GM23248 (cell line): ENCODE measurements around the gene PRKX. TPM values are rescaled to one million over a fixed set of nuclear protein-coding genes. Genes with fewer than 3 reads are reported as not detected.

Source experiments
- DNase-seq: peaks from one replicate; pipeline ENCODE4 v3.0.0-alpha.2; 2015
- H2AFZ ChIP-seq: fragments of 200-600 bp; sonication (generic); 2 replicates; pipeline ENCODE4 v1.6.1; 2016; ENCODE audit warnings: antibody characterized with exemption
- H3F3A ChIP-seq: fragments of 200-600 bp; sonication (generic); 2 replicates; pipeline ENCODE4 v1.6.1; 2016; ENCODE audit warnings: mild to moderate bottlenecking, antibody characterized with exemption, mixed run types; ENCODE audit not compliant: insufficient read depth
- H3K27ac ChIP-seq: fragments of 200-600 bp; sonication (generic); 2 replicates; pipeline ENCODE4 v1.5.1; 2016; ENCODE audit warnings: mild to moderate bottlenecking
- H3K27me3 ChIP-seq: fragments of 200-600 bp; sonication (generic); replicated peaks from 2 replicates; pipeline ENCODE4 v1.6.1; 2016; ENCODE audit warnings: mild to moderate bottlenecking; ENCODE audit not compliant: insufficient read depth
- H3K36me3 ChIP-seq: fragments of 200-600 bp; sonication (generic); 2 replicates; pipeline ENCODE4 v1.6.1; 2016; ENCODE audit warnings: low read depth, mild to moderate bottlenecking
- H3K4me1 ChIP-seq: fragments of 200-600 bp; sonication (generic); 2 replicates; pipeline ENCODE4 v1.6.1; 2016; ENCODE audit warnings: mild to moderate bottlenecking; ENCODE audit not compliant: insufficient read depth
- H3K4me2 ChIP-seq: fragments of 200-600 bp; sonication (generic); one replicate; pipeline ENCODE4 v1.6.1; 2016; ENCODE audit warnings: mild to moderate bottlenecking; ENCODE audit not compliant: unreplicated experiment
- H3K4me3 ChIP-seq: fragments of 200-600 bp; sonication (generic); 2 replicates; pipeline ENCODE4 v1.5.1; 2016; ENCODE audit warnings: mild to moderate bottlenecking
- H3K79me2 ChIP-seq: fragments of 200-600 bp; sonication (generic); 2 replicates; pipeline ENCODE4 v1.6.1; 2016; ENCODE audit warnings: mild to moderate bottlenecking; ENCODE audit not compliant: insufficient read depth
- H3K9ac ChIP-seq: fragments of 200-600 bp; sonication (generic); 2 replicates; pipeline ENCODE4 v1.6.1; 2016; ENCODE audit warnings: mild to moderate bottlenecking
- H3K9me2 ChIP-seq: fragments of 200-600 bp; sonication (generic); 2 replicates; pipeline ENCODE4 v1.6.1; 2016; ENCODE audit warnings: mixed run types, mild to moderate bottlenecking, moderate library complexity; ENCODE audit not compliant: insufficient read depth
- H3K9me3 ChIP-seq: fragments of 200-600 bp; sonication (generic); one replicate; pipeline ENCODE4 v1.6.1; 2017; ENCODE audit warnings: low read depth
- H4K20me1 ChIP-seq: fragments of 200-600 bp; sonication (generic); 2 replicates; pipeline ENCODE4 v1.6.0; 2016; ENCODE audit not compliant: insufficient read depth
- EZH2 ChIP-seq: fragments of 200-600 bp; sonication (generic); IDR thresholded peaks from 2 replicates; pipeline ENCODE4 v1.6.1; 2018; ENCODE audit warnings: antibody characterized with exemption, mild to moderate bottlenecking; ENCODE audit not compliant: insufficient read depth, poor library complexity, severe bottlenecking
- EZH2phosphoT487 ChIP-seq: fragments of 200-600 bp; sonication (generic); IDR thresholded peaks from 2 replicates; pipeline ENCODE4 v1.6.1; 2018; ENCODE audit warnings: antibody characterized with exemption, moderate library complexity, mild to moderate bottlenecking, low read depth; ENCODE audit not compliant: insufficient read depth
- WGBS, 2 experiments: methylation state at CpG; one replicate each; pipeline ENCODE4 v1.1.6; 2015 to 2017; ENCODE audit warnings: low lambda C conversion rate in 2 of 2, low coverage in 1 of 2; ENCODE audit errors: missing lambda C conversion rate in 2 of 2; 5-methylcytosine and 5-hydroxymethylcytosine counted together
- in situ Hi-C: fragments of 300-500 bp; cut with MboI; formaldehyde crosslinking; loops from 2 replicates; pipeline ENCODE4 v1.15.0; 2020
- polyA plus RNA-seq: library from polyadenylated mRNA; unstranded; fragments of >200 nt; fragmentation: Nextera tagmentation; extraction: Ambion mirVana; gene quantifications from 2 replicates; pipeline ENCODE4 v1.2.1, GENCODE V29; 2016
- total RNA-seq: library from RNA; depleted of rRNA; stranded (reverse); fragments of >200 nt; shearing (Covaris generic); gene quantifications from 2 replicates; pipeline ENCODE4 v1.2.3, GENCODE V29; 2014

Gene PRKX
- total and polyA plus RNA-seq, 2 experiments from 2014 or later = 1.2 to 10.6 TPM

- Histone ChIP-seq H3F3A (no peaks in the 10 kb centered on the region), H3K4me2 (peak overlapping the region; percentile 61), H4K20me1 (no peaks in the 10 kb centered on the region), H3K9ac (no peak overlapping the region), H3K27me3 (no peaks in the 10 kb centered on the region), H2AFZ (peak overlapping the region; percentile 33; the same call in 1 of the 2 replicates), H3K27ac (no peak overlapping the region), H3K36me3 (no peaks in the 10 kb centered on the region), H3K9me2 (no peaks in the 10 kb centered on the region), H3K79me2 (no peaks in the 10 kb centered on the region), H3K4me1 (0 out of 2 replicates have a peak, but pooled peaks cover 4% of the 10 kb centered on the region), H3K9me3 (no peaks in the 10 kb centered on the region), H3K4me3 (peak overlapping the region; percentile 9; the same call in 1 of the 2 replicates)
- in situ Hi-C loops = no loop called here
- no peak for TF ChIP-seq EZH2
- no peak for TF ChIP-seq EZH2phosphoT487
- WGBS, 2 experiments = 6 to 8% methylated on average over 7 of the region's 7 CpGs
- peak; percentile 61 for DNase-seq
These were observed 113.5 kb downstream of the PRKX start for GRCh38 chrX:3599802-3600430.

- Histone ChIP-seq H3K36me3 (no peaks in the 10 kb centered on the region), H3K9me2 (no peaks in the 10 kb centered on the region), H3K79me2 (no peaks in the 10 kb centered on the region), H3K9me3 (no peaks in the 10 kb centered on the region), H3K27me3 (no peaks in the 10 kb centered on the region), H2AFZ (no peak overlapping the region), H3K4me3 (no peak overlapping the region), H4K20me1 (no peaks in the 10 kb centered on the region), H3K4me2 (no peak overlapping the region), H3K27ac (no peak overlapping the region), H3K9ac (no peak overlapping the region), H3F3A (no peaks in the 10 kb centered on the region), H3K4me1 (0 out of 2 replicates have a peak, but pooled peaks cover 4% of the 10 kb centered on the region)
- DNase-seq = no peak
- TF ChIP-seq EZH2phosphoT487 (no peak), EZH2 (no peak)
- WGBS, 2 experiments = 34 to 37% methylated on average over 5 to 6 of the region's 6 CpGs
- in situ Hi-C loops = no loop called here
These were observed 114.7 kb downstream of the PRKX start for GRCh38 chrX:3598709-3599108.

- no peak overlapping the region for H3K4me3 ChIP-seq
- H3K9ac ChIP-seq = no peak overlapping the region
- H3K4me1 ChIP-seq = 0 out of 2 replicates have a peak, but pooled peaks cover 4% of the 10 kb centered on the region
- no peaks in the 10 kb centered on the region for H3K27me3 ChIP-seq
- H4K20me1 ChIP-seq = no peaks in the 10 kb centered on the region
- no peak overlapping the region for H2AFZ ChIP-seq
- H3F3A ChIP-seq = no peaks in the 10 kb centered on the region
- in situ Hi-C loops = no loop called here
- H3K79me2 ChIP-seq = no peaks in the 10 kb centered on the region
- TF ChIP-seq EZH2phosphoT487 = no peak
- no peak for TF ChIP-seq EZH2
- WGBS, 2 experiments = 90% methylated on average over 3 of the region's 3 CpGs
- H3K36me3 ChIP-seq = no peaks in the 10 kb centered on the region
- no peaks in the 10 kb centered on the region for H3K9me2 ChIP-seq
- H3K27ac ChIP-seq = no peak overlapping the region
- no peak overlapping the region for H3K4me2 ChIP-seq
- no peak for DNase-seq
- H3K9me3 ChIP-seq = no peaks in the 10 kb centered on the region
These were observed 115.3 kb downstream of the PRKX start for GRCh38 chrX:3598046-3598605.

- Histone ChIP-seq H3K9ac (no peak overlapping the region), H3K9me2 (no peaks in the 10 kb centered on the region), H3K27ac (no peak overlapping the region), H2AFZ (no peak overlapping the region), H4K20me1 (no peaks in the 10 kb centered on the region), H3K27me3 (no peaks in the 10 kb centered on the region), H3K4me1 (no peaks in the 10 kb centered on the region), H3K9me3 (no peaks in the 10 kb centered on the region), H3K4me2 (no peak overlapping the region), H3K4me3 (no peak overlapping the region), H3K79me2 (no peaks in the 10 kb centered on the region), H3K36me3 (no peaks in the 10 kb centered on the region), H3F3A (no peaks in the 10 kb centered on the region)
- in situ Hi-C loops = no loop called here
- no peak for DNase-seq
- 69 to 72% methylated on average over 4 to 12 of the region's 12 CpGs for WGBS, 2 experiments
- TF ChIP-seq EZH2 (no peak), EZH2phosphoT487 (no peak)
These were observed 121.3 kb downstream of the PRKX start for GRCh38 chrX:3592184-3592583.
